Epithelial cell of esophagus (primary cell): Measurements from ENCODE around the gene CCDC136.

Source experiments
- DNase-seq: peaks from one replicate; pipeline ENCODE4 v3.0.0; 2010; ENCODE audit warnings: low read depth
- H3K4me3 ChIP-seq: 2 replicates; pipeline ENCODE4 v1.5.1; 2011; ENCODE audit warnings: mild to moderate bottlenecking, low read length, control low read depth
- CTCF ChIP-seq: IDR thresholded peaks from 2 replicates; pipeline ENCODE4 v1.5.1; 2011; ENCODE audit warnings: low read depth, mild to moderate bottlenecking, low read length, control low read depth, inconsistent platforms; ENCODE audit not compliant: insufficient read depth; ENCODE audit errors: missing control alignments

Gene CCDC136

GRCh38 chr7:128791121-128791971 lies at the start of gene CCDC136:
CCDC136 (plus strand) TSS chr7:128791968; CDS start chr7:128792412, 444 bp downstream.
- TF ChIP-seq CTCF, result no peak
- peak within 1 kb of the TSS; percentile 56 for H3K4me3 ChIP-seq
- DNase-seq, result peak; percentile 67

GRCh38 chr7:128742206-128742605 lies 49.6 kb upstream of the CCDC136 start:
- no peak for TF ChIP-seq CTCF
- no peak overlapping the region for H3K4me3 ChIP-seq
- DNase-seq, result peak; percentile 72

- no peak for TF ChIP-seq CTCF
- no peak overlapping the region for H3K4me3 ChIP-seq
- DNase-seq, result no peak
These were observed 48.5 kb upstream of the CCDC136 start for GRCh38 chr7:128743112-128743772.

GRCh38 chr7:128744366-128744905 lies 47.3 kb upstream of the CCDC136 start:
- DNase-seq, result no peak
- H3K4me3 ChIP-seq, result no peak overlapping the region
- no peak for TF ChIP-seq CTCF

- DNase-seq, result no peak
- H3K4me3 ChIP-seq, result no peak overlapping the region
- no peak for TF ChIP-seq CTCF
These were observed 46.1 kb upstream of the CCDC136 start for GRCh38 chr7:128745706-128746105.

GRCh38 chr7:128747327-128748079 lies 44.3 kb upstream of the CCDC136 start:
- TF ChIP-seq CTCF, result no peak
- no peak overlapping the region for H3K4me3 ChIP-seq
- no peak for DNase-seq
